CD4-positive, alpha-beta T cell (primary cell): Measurements from ENCODE around the gene RAB6A. TPM values are rescaled to one million over a fixed set of nuclear protein-coding genes. Genes with fewer than 3 reads are reported as not detected.

ENCODE experiments used
- ATAC-seq: fragments of 200-7000 bp; cut with Tn5 transposase; one replicate; pipeline ENCODE4 v1.10.0; 2022; ENCODE audit warnings: mild to moderate bottlenecking; ENCODE audit not compliant: poor library complexity
- CTCF ChIA-PET: fragments of 350-600 bp; sonication (Branson Sonifier 250); formaldehyde crosslinking; loops from one replicate; lab custom pipeline; 2021; ENCODE audit warnings: antibody characterized with exemption, inconsistent platforms; lab: Charles Lee
- POLR2A ChIA-PET: fragments of 350-600 bp; sonication (Branson Sonifier 250); formaldehyde crosslinking; loops from one replicate; lab custom pipeline; 2021; ENCODE audit warnings: antibody characterized with exemption, inconsistent platforms; lab: Charles Lee
- DNase-seq, 14 experiments: peaks; one replicate each; pipeline ENCODE4 v3.0.0-alpha.2; 2013 to 2020; ENCODE audit warnings: mixed read lengths in 2 of 14
- H3K27ac ChIP-seq, 2 donors: one replicate each; pipeline versions ENCODE4 v1.5.1 to v1.7.0; 2013; ENCODE audit warnings: low read length in 2 of 2, low read depth in 1 of 2, mild to moderate bottlenecking in 1 of 2
- H3K27me3 ChIP-seq, 2 experiments: 1 replicate in 1 of 2; 2 replicates in 1 of 2; pipeline versions ENCODE4 v1.6.1 to v1.7.0; 2013; ENCODE audit warnings: low read length in 2 of 2, control low read depth in 1 of 2, mild to moderate bottlenecking in 1 of 2, moderate library complexity in 1 of 2; ENCODE audit not compliant: insufficient read depth in 2 of 2, control insufficient read depth in 1 of 2
- H3K36me3 ChIP-seq: one replicate; pipeline ENCODE4 v1.6.1; 2013; ENCODE audit warnings: low read length, control low read depth; ENCODE audit not compliant: insufficient read depth
- H3K4me1 ChIP-seq: one replicate; pipeline ENCODE4 v1.6.1; 2013; ENCODE audit warnings: low read length, control low read depth; ENCODE audit not compliant: insufficient read depth
- H3K4me3 ChIP-seq: one replicate; pipeline ENCODE4 v1.5.1; 2013; ENCODE audit warnings: mild to moderate bottlenecking, low read length, moderate library complexity
- H3K9me3 ChIP-seq, 2 experiments: 1 replicate in 1 of 2; 2 replicates in 1 of 2; pipeline versions ENCODE4 v1.6.1 to v1.7.0; 2013; ENCODE audit warnings: low read length in 2 of 2, mild to moderate bottlenecking in 2 of 2, control low read depth in 1 of 2, moderate library complexity in 1 of 2; ENCODE audit not compliant: control insufficient read depth in 1 of 2, insufficient read depth in 1 of 2
- H3K27ac Mint-ChIP-seq: one replicate; pipeline ENCODE4 v1.8.0; 2020; ENCODE audit warnings: mixed read lengths
- H3K27me3 Mint-ChIP-seq: one replicate; pipeline ENCODE4 v1.8.0; 2021; ENCODE audit warnings: mixed read lengths
- H3K36me3 Mint-ChIP-seq: one replicate; pipeline ENCODE4 v1.8.0; 2021; ENCODE audit warnings: low read depth, mixed read lengths
- H3K4me1 Mint-ChIP-seq: one replicate; pipeline ENCODE4 v1.8.0; 2021; ENCODE audit warnings: low read depth, mixed read lengths
- H3K4me3 Mint-ChIP-seq: one replicate; pipeline ENCODE4 v1.8.0; 2020; ENCODE audit warnings: mild to moderate bottlenecking, mixed read lengths
- H3K9me3 Mint-ChIP-seq: one replicate; pipeline ENCODE4 v1.8.0; 2020; ENCODE audit warnings: mixed read lengths
- CTCF ChIP-seq: fragments of 200-600 bp; IDR thresholded peaks from one replicate; pipeline ENCODE4 v1.8.0; 2022; ENCODE audit warnings: antibody characterized with exemption, mild to moderate bottlenecking
- intact Hi-C, 2 experiments: fragments of 100-400 bp; cut with DNase I in 1 of 2; cut with micrococcal nuclease in 1 of 2; formaldehyde crosslinking; loops; one replicate each; pipeline versions ENCODE4 v1.15.1 to v1.9.0; 2023 to 2025; cut with DNase I, micrococcal nuclease
- polyA plus RNA-seq, 2 donors: library from polyadenylated mRNA; unstranded; fragments of 120-200 nt; gene quantifications; one replicate each; pipeline ENCODE4 v1.2.1, GENCODE V29; 2013
- total RNA-seq, 174 experiments: library from RNA in 2 of 174; stranded (reverse) in 2 of 174; gene quantifications; one replicate each; pipeline ENCODE4 v1.2.3 and lab custom pipeline; 2021 to 2026

RAB6A gene
- total RNA-seq (10 to 100 TPM; 42.6 to 49.3 TPM), total RNA-seq (lab: John Stamatoyannopoulos, UW) (61.3 to 166 (median 95.7) reads per million in 172 experiments)
- polyA plus RNA-seq (2013, experiment 1 of 2) = 69.3 TPM
- polyA plus RNA-seq (2013, experiment 2 of 2) = 68.5 TPM

- H3K27me3 ChIP-seq = no peaks in the 10 kb centered on the region
- peak within 1 kb of the TSS; percentile 93 for H3K4me3 ChIP-seq
- Mint-ChIP-seq H3K27ac (peak within 1 kb of the TSS; percentile 83), H3K4me3 (peak within 1 kb of the TSS; percentile 84), H3K4me1 (peaks cover 39% of the 10 kb centered on the region), H3K36me3 (peaks cover 13% of the 10 kb centered on the region), H3K9me3 (no peaks in the 10 kb centered on the region), H3K27me3 (no peaks in the 10 kb centered on the region)
- intact Hi-C loops = loop anchor here (1.0 to 10.0 kb wide), 7 partner anchors 18 to 734 kb away; partner anchors contain the start of genes COA4 (in 2 of the 2), PAAF1 (in 2 of the 2), C2CD3 (in 1 of the 2) and FAM168A (in 1 of the 2)
- DNase-seq (peak; percentile 98 to 100 (median 100)), ATAC-seq (peak; percentile 90)
- peaks cover 13% of the 10 kb centered on the region for H3K4me1 ChIP-seq
- H3K27ac ChIP-seq = peak within 1 kb of the TSS; percentile 82 to 84
- no peak for TF ChIP-seq CTCF
- H3K9me3 ChIP-seq = no peaks in the 10 kb centered on the region
- POLR2A ChIA-PET = interaction anchor here (0.5 to 3.9 kb wide), 26 partner anchors 8 to 1720 kb away, joined by 3 to 236 read pairs (median 4); partner anchors contain the start of genes COA4, FAM168A, FCHSD2 and LIPT2
- no peaks in the 10 kb centered on the region for H3K36me3 ChIP-seq
- CTCF ChIA-PET = interaction anchor here (0.6 to 4.1 kb wide), 12 partner anchors 9 to 618 kb away, joined by 3 to 35 read pairs (median 4); partner anchors contain the start of genes FAM168A, FCHSD2 and MRPL48
Measured at GRCh38 chr11:73760679-73761402, at the start of gene RAB6A. RAB6A (minus strand) TSS chr11:73761074; CDS start chr11:73760635, 439 bp downstream.

- Mint-ChIP-seq H3K27ac (no peak overlapping the region), H3K9me3 (no peaks in the 10 kb centered on the region), H3K4me1 (peaks cover 7% of the 10 kb centered on the region), H3K27me3 (no peaks in the 10 kb centered on the region), H3K4me3 (no peak overlapping the region), H3K36me3 (peaks cover 47% of the 10 kb centered on the region)
- peaks cover 19% of the 10 kb centered on the region for H3K36me3 ChIP-seq
- intact Hi-C loops = no loop called here
- no peak for DNase-seq
- H3K9me3 ChIP-seq = no peaks in the 10 kb centered on the region
- no peak overlapping the region for H3K27ac ChIP-seq
- POLR2A ChIA-PET = no interaction called here
- TF ChIP-seq CTCF = no peak
- ATAC-seq = no peak
- no peaks in the 10 kb centered on the region for H3K4me1 ChIP-seq
- no peaks in the 10 kb centered on the region for H3K27me3 ChIP-seq
- H3K4me3 ChIP-seq = no peak overlapping the region
- CTCF ChIA-PET = no interaction called here
Measured at GRCh38 chr11:73810637-73811036, 49.8 kb upstream of the RAB6A start.

GRCh38 chr11:73808052-73808451 is 47.2 kb upstream of the RAB6A start:
- Mint-ChIP-seq H3K4me3 (no peak overlapping the region), H3K4me1 (peaks cover 11% of the 10 kb centered on the region), H3K9me3 (no peaks in the 10 kb centered on the region), H3K27me3 (no peaks in the 10 kb centered on the region), H3K27ac (no peak overlapping the region), H3K36me3 (peaks cover 51% of the 10 kb centered on the region)
- DNase-seq (no peak), ATAC-seq (no peak)
- H3K27me3 ChIP-seq = no peaks in the 10 kb centered on the region
- no peaks in the 10 kb centered on the region for H3K9me3 ChIP-seq
- intact Hi-C loops = no loop called here
- no peaks in the 10 kb centered on the region for H3K4me1 ChIP-seq
- ChIA-PET POLR2A (no interaction called here), CTCF (no interaction called here)
- peaks cover 19% of the 10 kb centered on the region for H3K36me3 ChIP-seq
- H3K4me3 ChIP-seq = no peak overlapping the region
- no peak overlapping the region for H3K27ac ChIP-seq
- no peak for TF ChIP-seq CTCF
